Activated naive CD4-positive, alpha-beta T cell treated with anti-CD3 and anti-CD28 coated beads, Interleukin-2, amount 50 U/mL, for 24 hours (primary cell): ENCODE measurements around the gene WDFY1.

ENCODE experiments used
- H3K27ac Mint-ChIP-seq: one replicate; pipeline ENCODE4 v1.8.0; 2021; ENCODE audit warnings: mild to moderate bottlenecking, mixed read lengths
- H3K27me3 Mint-ChIP-seq: one replicate; pipeline ENCODE4 v1.8.0; 2021; ENCODE audit warnings: mixed read lengths
- H3K36me3 Mint-ChIP-seq: one replicate; pipeline ENCODE4 v1.8.0; 2021; ENCODE audit warnings: mixed read lengths
- H3K4me1 Mint-ChIP-seq: one replicate; pipeline ENCODE4 v1.8.0; 2021; ENCODE audit warnings: mixed read lengths
- H3K4me3 Mint-ChIP-seq: one replicate; pipeline ENCODE4 v1.8.0; 2021; ENCODE audit warnings: mild to moderate bottlenecking, mixed read lengths
- H3K9me3 Mint-ChIP-seq: one replicate; pipeline ENCODE4 v1.8.0; 2021; ENCODE audit warnings: mixed read lengths

The WDFY1 gene

GRCh38 chr2:223841436-223842190 lies 103.5 kb downstream of the WDFY1 start:
- Mint-ChIP-seq H3K36me3 (no peaks in the 10 kb centered on the region), H3K4me1 (peaks cover 4% of the 10 kb centered on the region), H3K27me3 (no peaks in the 10 kb centered on the region), H3K4me3 (no peak overlapping the region), H3K9me3 (no peaks in the 10 kb centered on the region), H3K27ac (no peak overlapping the region)

- Mint-ChIP-seq H3K4me1 (peaks cover 11% of the 10 kb centered on the region), H3K36me3 (no peaks in the 10 kb centered on the region), H3K9me3 (no peaks in the 10 kb centered on the region), H3K27ac (peak within 1 kb of the TSS; percentile 88), H3K4me3 (peak within 1 kb of the TSS; percentile 92), H3K27me3 (peaks cover 1% of the 10 kb centered on the region)
These were observed 107.7 kb downstream of the WDFY1 start, which contains the start of gene AP1S3 for GRCh38 chr2:223837287-223838061. AP1S3 (minus strand) TSS chr2:223837582; CDS start chr2:223837450, 132 bp downstream.

- peaks cover 1% of the 10 kb centered on the region for H3K27me3 Mint-ChIP-seq
- H3K9me3 Mint-ChIP-seq: no peaks in the 10 kb centered on the region
- peaks cover 11% of the 10 kb centered on the region for H3K4me1 Mint-ChIP-seq
- no peak overlapping the region for H3K27ac Mint-ChIP-seq
- H3K4me3 Mint-ChIP-seq: peak overlapping the region; percentile 92
- no peaks in the 10 kb centered on the region for H3K36me3 Mint-ChIP-seq
These were observed 109.2 kb downstream of the WDFY1 start for GRCh38 chr2:223835701-223836532.

- Mint-ChIP-seq H3K9me3 (no peaks in the 10 kb centered on the region), H3K27ac (no peak overlapping the region), H3K36me3 (no peaks in the 10 kb centered on the region), H3K4me3 (no peak overlapping the region), H3K27me3 (peaks cover 1% of the 10 kb centered on the region), H3K4me1 (peaks cover 11% of the 10 kb centered on the region)
These were observed 110.7 kb downstream of the WDFY1 start for GRCh38 chr2:223834431-223834830.

GRCh38 chr2:223832241-223832903 lies 112.8 kb downstream of the WDFY1 start:
- peaks cover 11% of the 10 kb centered on the region for H3K4me1 Mint-ChIP-seq
- H3K36me3 Mint-ChIP-seq: no peaks in the 10 kb centered on the region

GRCh38 chr2:223829128-223829527 lies 116.0 kb downstream of the WDFY1 start:
- Mint-ChIP-seq H3K27me3 (no peaks in the 10 kb centered on the region), H3K4me1 (peaks cover 3% of the 10 kb centered on the region)

More at GRCh38 chr2:223832241-223832903, 112.8 kb downstream of the WDFY1 start:
- H3K4me3 Mint-ChIP-seq: no peak overlapping the region
- no peak overlapping the region for H3K27ac Mint-ChIP-seq
- no peaks in the 10 kb centered on the region for H3K9me3 Mint-ChIP-seq
- peaks cover 1% of the 10 kb centered on the region for H3K27me3 Mint-ChIP-seq

GRCh38 chr2:223828314-223828713 lies 116.8 kb downstream of the WDFY1 start:
- peaks cover 3% of the 10 kb centered on the region for H3K4me1 Mint-ChIP-seq
- no peaks in the 10 kb centered on the region for H3K27me3 Mint-ChIP-seq
- H3K4me3 Mint-ChIP-seq: no peak overlapping the region
- H3K27ac Mint-ChIP-seq: no peak overlapping the region
- H3K36me3 Mint-ChIP-seq: peaks cover 3% of the 10 kb centered on the region
- H3K9me3 Mint-ChIP-seq: no peaks in the 10 kb centered on the region

More at GRCh38 chr2:223829128-223829527, 116.0 kb downstream of the WDFY1 start:
- H3K36me3 Mint-ChIP-seq: peaks cover 3% of the 10 kb centered on the region
- H3K4me3 Mint-ChIP-seq: no peak overlapping the region
- H3K27ac Mint-ChIP-seq: no peak overlapping the region
- no peaks in the 10 kb centered on the region for H3K9me3 Mint-ChIP-seq

GRCh38 chr2:223826995-223827394 lies 118.1 kb downstream of the WDFY1 start:
- H3K27ac Mint-ChIP-seq: no peak overlapping the region
- no peaks in the 10 kb centered on the region for H3K9me3 Mint-ChIP-seq
- peaks cover 3% of the 10 kb centered on the region for H3K4me1 Mint-ChIP-seq

More at GRCh38 chr2:223826995-223827394, 118.1 kb downstream of the WDFY1 start:
- peaks cover 3% of the 10 kb centered on the region for H3K36me3 Mint-ChIP-seq
- H3K4me3 Mint-ChIP-seq: no peak overlapping the region
- no peaks in the 10 kb centered on the region for H3K27me3 Mint-ChIP-seq
